Measurements from ENCODE around the gene RNF138.

Gene RNF138

DNA sequence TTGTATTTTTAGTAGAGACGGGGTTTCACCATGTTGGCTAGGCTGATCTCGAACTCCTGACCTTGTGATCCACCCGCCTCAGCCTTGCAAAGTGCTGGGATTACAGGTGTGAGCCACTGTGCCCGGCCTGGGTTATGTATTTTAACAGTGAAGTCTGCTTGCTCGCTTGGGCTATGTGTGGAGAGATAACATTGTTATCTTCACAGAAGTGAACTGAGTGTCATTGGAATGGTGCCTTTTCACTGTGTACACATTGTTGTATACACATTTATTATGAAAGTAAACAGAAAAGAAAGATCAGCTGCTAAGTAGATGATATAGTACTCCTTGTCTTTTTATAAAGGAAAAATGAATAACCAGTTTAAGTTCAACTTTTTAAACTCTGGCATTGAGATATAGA lies 30.4 kb downstream of the RNF138 start:
- Histone ChIP-seq H4K20me1 (ENCODE audit: control insufficient read depth, insufficient read depth, low read depth, low read length) (no peaks in the 10 kb centered on the region; the same call in 1 of the 2 replicates), H3K4me2 (ENCODE audit: low read length) (no peak overlapping the region), H3K27me3 (ENCODE audit: control insufficient read depth, low read length) (no peaks in the 10 kb centered on the region), H3K27ac (ENCODE audit: low read depth, low read length) (no peak overlapping the region), H3K9me2 (replicated peaks; ENCODE audit: control insufficient read depth, low read length) (no peaks in the 10 kb centered on the region), H3K4me3 (ENCODE audit: low read length) (no peak overlapping the region), H3K36me3 (ENCODE audit: control insufficient read depth, low read length) (peaks cover 73% of the 10 kb centered on the region), H3K79me2 (ENCODE audit: control insufficient read depth, low read length) (peaks cover 28% of the 10 kb centered on the region), H3F3A (ENCODE audit: control insufficient read depth, insufficient read depth) (0 out of 2 replicates have a peak, but pooled peaks cover 3% of the 10 kb centered on the region), H3K9me3 (ENCODE audit: control insufficient read depth, insufficient read depth, low read length) (no peaks in the 10 kb centered on the region), H3K4me1 (ENCODE audit: control insufficient read depth, low read length) (no peaks in the 10 kb centered on the region)
- no peak for TF ChIP-seq EZH2phosphoT487 (IDR thresholded peaks at IDR 0.05; ENCODE audit: borderline replicate concordance, low read length)
- TF ChIP-seq, protein P1, sequence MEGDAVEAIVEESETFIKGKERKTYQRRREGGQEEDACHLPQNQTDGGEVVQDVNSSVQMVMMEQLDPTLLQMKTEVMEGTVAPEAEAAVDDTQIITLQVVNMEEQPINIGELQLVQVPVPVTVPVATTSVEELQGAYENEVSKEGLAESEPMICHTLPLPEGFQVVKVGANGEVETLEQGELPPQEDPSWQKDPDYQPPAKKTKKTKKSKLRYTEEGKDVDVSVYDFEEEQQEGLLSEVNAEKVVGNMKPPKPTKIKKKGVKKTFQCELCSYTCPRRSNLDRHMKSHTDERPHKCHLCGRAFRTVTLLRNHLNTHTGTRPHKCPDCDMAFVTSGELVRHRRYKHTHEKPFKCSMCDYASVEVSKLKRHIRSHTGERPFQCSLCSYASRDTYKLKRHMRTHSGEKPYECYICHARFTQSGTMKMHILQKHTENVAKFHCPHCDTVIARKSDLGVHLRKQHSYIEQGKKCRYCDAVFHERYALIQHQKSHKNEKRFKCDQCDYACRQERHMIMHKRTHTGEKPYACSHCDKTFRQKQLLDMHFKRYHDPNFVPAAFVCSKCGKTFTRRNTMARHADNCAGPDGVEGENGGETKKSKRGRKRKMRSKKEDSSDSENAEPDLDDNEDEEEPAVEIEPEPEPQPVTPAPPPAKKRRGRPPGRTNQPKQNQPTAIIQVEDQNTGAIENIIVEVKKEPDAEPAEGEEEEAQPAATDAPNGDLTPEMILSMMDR (IDR thresholded peaks at IDR 0.05; ENCODE audit: low read depth, low read length, poor library complexity, severe bottlenecking) = no peak

DNA sequence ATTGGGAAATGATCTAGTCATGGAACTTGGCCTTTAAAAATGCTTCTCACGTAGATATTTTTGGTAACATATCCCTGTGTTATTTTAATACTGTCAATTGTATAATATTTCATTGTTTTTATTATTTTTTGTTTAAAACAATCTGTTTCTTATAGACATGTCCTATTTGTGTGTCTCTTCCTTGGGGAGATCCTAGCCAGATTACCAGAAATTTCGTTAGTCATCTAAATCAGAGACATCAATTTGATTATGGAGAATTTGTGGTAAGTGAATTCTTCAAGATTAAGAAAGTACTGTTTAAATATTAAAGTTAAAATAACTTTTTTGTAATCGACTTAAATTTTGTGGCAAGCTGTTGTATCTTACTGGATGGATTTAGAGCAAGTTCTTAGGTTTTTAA lies 34.9 kb downstream of the RNF138 start:
- Histone ChIP-seq H3K4me3 (ENCODE audit: low read length) (no peak overlapping the region), H3K36me3 (ENCODE audit: control insufficient read depth, low read length) (peaks cover 89% of the 10 kb centered on the region), H3K27me3 (ENCODE audit: control insufficient read depth, low read length) (no peaks in the 10 kb centered on the region), H3K4me2 (ENCODE audit: low read length) (no peak overlapping the region), H3K27ac (ENCODE audit: low read depth, low read length) (no peak overlapping the region), H3K79me2 (ENCODE audit: control insufficient read depth, low read length) (no peaks in the 10 kb centered on the region), H3K9me2 (replicated peaks; ENCODE audit: control insufficient read depth, low read length) (no peaks in the 10 kb centered on the region), H3K9me3 (ENCODE audit: control insufficient read depth, insufficient read depth, low read length) (no peaks in the 10 kb centered on the region), H4K20me1 (ENCODE audit: control insufficient read depth, insufficient read depth, low read depth, low read length) (no peaks in the 10 kb centered on the region), H3F3A (ENCODE audit: control insufficient read depth, insufficient read depth) (peaks cover 4% of the 10 kb centered on the region; the same call in 1 of the 2 replicates), H3K4me1 (ENCODE audit: control insufficient read depth, low read length) (no peaks in the 10 kb centered on the region)
- TF ChIP-seq, protein P1 (IDR thresholded peaks at IDR 0.05; ENCODE audit: low read depth, low read length, poor library complexity, severe bottlenecking) = no peak
- no peak for TF ChIP-seq EZH2phosphoT487 (IDR thresholded peaks at IDR 0.05; ENCODE audit: borderline replicate concordance, low read length)

DNA sequence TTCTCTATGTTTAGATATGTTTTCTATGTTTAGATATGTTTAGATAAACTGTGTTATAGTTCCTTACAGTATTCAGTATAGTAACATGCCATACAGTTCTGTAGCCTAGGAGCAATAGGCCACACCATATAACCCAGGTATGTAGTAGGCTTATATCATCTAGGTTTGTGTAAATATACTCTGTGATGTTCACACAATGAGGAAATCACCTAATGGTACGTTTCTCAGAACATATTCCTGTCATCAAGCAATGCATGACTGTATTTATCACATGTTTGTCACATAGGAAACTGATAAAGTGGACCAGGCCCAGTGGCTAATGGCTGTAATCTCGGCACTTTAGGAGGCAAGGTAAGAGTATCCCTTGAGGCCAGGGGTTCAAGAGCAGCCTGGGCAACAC lies 44.0 kb downstream of the RNF138 start:
- Histone ChIP-seq H3K4me2 (ENCODE audit: low read length) (no peak overlapping the region), H3K27ac (ENCODE audit: low read depth, low read length) (no peak overlapping the region), H3K4me1 (ENCODE audit: control insufficient read depth, low read length) (no peaks in the 10 kb centered on the region), H3K27me3 (ENCODE audit: control insufficient read depth, low read length) (no peaks in the 10 kb centered on the region), H4K20me1 (ENCODE audit: control insufficient read depth, insufficient read depth, low read depth, low read length) (no peaks in the 10 kb centered on the region), H3F3A (ENCODE audit: control insufficient read depth, insufficient read depth) (peaks cover 10% of the 10 kb centered on the region), H3K36me3 (ENCODE audit: control insufficient read depth, low read length) (peaks cover 16% of the 10 kb centered on the region), H3K9me3 (ENCODE audit: control insufficient read depth, insufficient read depth, low read length) (no peaks in the 10 kb centered on the region), H3K79me2 (ENCODE audit: control insufficient read depth, low read length) (no peaks in the 10 kb centered on the region), H3K4me3 (ENCODE audit: low read length) (no peak overlapping the region), H3K9me2 (replicated peaks; ENCODE audit: control insufficient read depth, low read length) (no peaks in the 10 kb centered on the region)
- TF ChIP-seq EZH2phosphoT487 (IDR thresholded peaks at IDR 0.05; ENCODE audit: borderline replicate concordance, low read length) = no peak
- TF ChIP-seq, protein P1 (IDR thresholded peaks at IDR 0.05; ENCODE audit: low read depth, low read length, poor library complexity, severe bottlenecking) = no peak
